HUES6 (cell line): ENCODE data around the gene SPX.

Experiments used
- H3K27ac ChIP-seq: 2 replicates; pipeline ENCODE4 v1.7.0; 2013; ENCODE audit warnings: low read depth, mild to moderate bottlenecking, low read length, inconsistent platforms
- H3K27me3 ChIP-seq: 2 replicates; pipeline ENCODE4 v1.6.1; 2013; ENCODE audit warnings: low read length; ENCODE audit not compliant: control insufficient read depth, insufficient read depth
- H3K36me3 ChIP-seq: 2 replicates; pipeline ENCODE4 v1.6.1; 2013; ENCODE audit warnings: low read length; ENCODE audit not compliant: control insufficient read depth, insufficient read depth
- H3K4me1 ChIP-seq: 2 replicates; pipeline ENCODE4 v1.6.1; 2013; ENCODE audit warnings: low read length; ENCODE audit not compliant: control insufficient read depth, insufficient read depth
- H3K4me3 ChIP-seq: 2 replicates; pipeline ENCODE4 v1.5.1; 2013; ENCODE audit warnings: low read depth, low read length
- H3K9ac ChIP-seq: one replicate; pipeline ENCODE4 v1.6.1; 2013; ENCODE audit warnings: mild to moderate bottlenecking, low read length
- H3K9me3 ChIP-seq: 2 replicates; pipeline ENCODE4 v1.6.1; 2013; ENCODE audit warnings: low read depth, low read length; ENCODE audit not compliant: control insufficient read depth, insufficient read depth

The SPX gene

GRCh38 chr12:21558100-21558679, 32.1 kb downstream of the SPX start:
- Histone ChIP-seq H3K27me3 (no peaks in the 10 kb centered on the region), H3K27ac (no peak overlapping the region), H3K9ac (no peak overlapping the region), H3K36me3 (no peaks in the 10 kb centered on the region), H3K4me1 (no peaks in the 10 kb centered on the region), H3K9me3 (peaks cover 3% of the 10 kb centered on the region; the same call in 1 of the 2 replicates), H3K4me3 (no peak overlapping the region)

- no peaks in the 10 kb centered on the region for H3K4me1 ChIP-seq
- no peaks in the 10 kb centered on the region for H3K27me3 ChIP-seq
- H3K9ac ChIP-seq, result no peak overlapping the region
- no peaks in the 10 kb centered on the region for H3K9me3 ChIP-seq
- no peak overlapping the region for H3K4me3 ChIP-seq
- no peak overlapping the region for H3K27ac ChIP-seq
- no peaks in the 10 kb centered on the region for H3K36me3 ChIP-seq
These were observed 33.9 kb downstream of the SPX start for GRCh38 chr12:21559855-21560569.

GRCh38 chr12:21561158-21561557, 35.1 kb downstream of the SPX start:
- no peak overlapping the region for H3K27ac ChIP-seq
- H3K4me1 ChIP-seq, result no peaks in the 10 kb centered on the region
- no peak overlapping the region for H3K9ac ChIP-seq
- H3K9me3 ChIP-seq, result no peaks in the 10 kb centered on the region
- no peaks in the 10 kb centered on the region for H3K36me3 ChIP-seq
- no peak overlapping the region for H3K4me3 ChIP-seq
- no peaks in the 10 kb centered on the region for H3K27me3 ChIP-seq

- Histone ChIP-seq H3K4me3 (no peak overlapping the region), H3K9me3 (no peaks in the 10 kb centered on the region), H3K27me3 (no peaks in the 10 kb centered on the region), H3K36me3 (no peaks in the 10 kb centered on the region), H3K27ac (no peak overlapping the region), H3K4me1 (no peaks in the 10 kb centered on the region), H3K9ac (no peak overlapping the region)
These were observed 36.8 kb downstream of the SPX start for GRCh38 chr12:21562859-21563258.

- no peak overlapping the region for H3K4me3 ChIP-seq
- H3K4me1 ChIP-seq, result no peaks in the 10 kb centered on the region
- H3K36me3 ChIP-seq, result no peaks in the 10 kb centered on the region
- H3K9me3 ChIP-seq, result no peaks in the 10 kb centered on the region
- H3K27ac ChIP-seq, result no peak overlapping the region
- no peak overlapping the region for H3K9ac ChIP-seq
- no peaks in the 10 kb centered on the region for H3K27me3 ChIP-seq
These were observed 40.3 kb downstream of the SPX start for GRCh38 chr12:21566223-21566906.

GRCh38 chr12:21566907-21567394, 40.9 kb downstream of the SPX start:
- H3K9ac ChIP-seq, result no peak overlapping the region

GRCh38 chr12:21568115-21568514, 42.0 kb downstream of the SPX start:
- Histone ChIP-seq H3K4me1 (no peaks in the 10 kb centered on the region), H3K27me3 (no peaks in the 10 kb centered on the region), H3K9ac (no peak overlapping the region), H3K27ac (no peak overlapping the region), H3K9me3 (no peaks in the 10 kb centered on the region), H3K36me3 (no peaks in the 10 kb centered on the region), H3K4me3 (no peak overlapping the region)

More at GRCh38 chr12:21566907-21567394, 40.9 kb downstream of the SPX start:
- Histone ChIP-seq H3K27ac (no peak overlapping the region), H3K4me3 (no peak overlapping the region), H3K27me3 (no peaks in the 10 kb centered on the region), H3K9me3 (no peaks in the 10 kb centered on the region), H3K4me1 (no peaks in the 10 kb centered on the region), H3K36me3 (no peaks in the 10 kb centered on the region)

- Histone ChIP-seq H3K9me3 (no peaks in the 10 kb centered on the region), H3K4me1 (no peaks in the 10 kb centered on the region), H3K4me3 (no peak overlapping the region), H3K27me3 (no peaks in the 10 kb centered on the region), H3K36me3 (no peaks in the 10 kb centered on the region), H3K27ac (no peak overlapping the region), H3K9ac (no peak overlapping the region)
These were observed 45.0 kb downstream of the SPX start for GRCh38 chr12:21571046-21571445.

GRCh38 chr12:21573733-21574358, 47.8 kb downstream of the SPX start:
- Histone ChIP-seq H3K9me3 (no peaks in the 10 kb centered on the region), H3K9ac (no peak overlapping the region), H3K27me3 (no peaks in the 10 kb centered on the region), H3K4me1 (peaks cover 5% of the 10 kb centered on the region; the same call in 1 of the 2 replicates), H3K4me3 (no peak overlapping the region), H3K36me3 (no peaks in the 10 kb centered on the region), H3K27ac (no peak overlapping the region)

GRCh38 chr12:21576431-21576830, 50.3 kb downstream of the SPX start:
- Histone ChIP-seq H3K4me1 (peaks cover 5% of the 10 kb centered on the region; the same call in 1 of the 2 replicates), H3K27me3 (no peaks in the 10 kb centered on the region), H3K36me3 (no peaks in the 10 kb centered on the region), H3K9ac (no peak overlapping the region), H3K9me3 (no peaks in the 10 kb centered on the region), H3K27ac (no peak overlapping the region), H3K4me3 (no peak overlapping the region)

GRCh38 chr12:21577516-21577915, 51.4 kb downstream of the SPX start:
- H3K36me3 ChIP-seq, result no peaks in the 10 kb centered on the region
- no peak overlapping the region for H3K9ac ChIP-seq
- no peak overlapping the region for H3K4me3 ChIP-seq
- H3K27me3 ChIP-seq, result no peaks in the 10 kb centered on the region
- H3K27ac ChIP-seq, result no peak overlapping the region
- peaks cover 5% of the 10 kb centered on the region; the same call in 1 of the 2 replicates for H3K4me1 ChIP-seq
- H3K9me3 ChIP-seq, result no peaks in the 10 kb centered on the region
